ENCODE data around the gene CBLC.

CBLC gene

DNA sequence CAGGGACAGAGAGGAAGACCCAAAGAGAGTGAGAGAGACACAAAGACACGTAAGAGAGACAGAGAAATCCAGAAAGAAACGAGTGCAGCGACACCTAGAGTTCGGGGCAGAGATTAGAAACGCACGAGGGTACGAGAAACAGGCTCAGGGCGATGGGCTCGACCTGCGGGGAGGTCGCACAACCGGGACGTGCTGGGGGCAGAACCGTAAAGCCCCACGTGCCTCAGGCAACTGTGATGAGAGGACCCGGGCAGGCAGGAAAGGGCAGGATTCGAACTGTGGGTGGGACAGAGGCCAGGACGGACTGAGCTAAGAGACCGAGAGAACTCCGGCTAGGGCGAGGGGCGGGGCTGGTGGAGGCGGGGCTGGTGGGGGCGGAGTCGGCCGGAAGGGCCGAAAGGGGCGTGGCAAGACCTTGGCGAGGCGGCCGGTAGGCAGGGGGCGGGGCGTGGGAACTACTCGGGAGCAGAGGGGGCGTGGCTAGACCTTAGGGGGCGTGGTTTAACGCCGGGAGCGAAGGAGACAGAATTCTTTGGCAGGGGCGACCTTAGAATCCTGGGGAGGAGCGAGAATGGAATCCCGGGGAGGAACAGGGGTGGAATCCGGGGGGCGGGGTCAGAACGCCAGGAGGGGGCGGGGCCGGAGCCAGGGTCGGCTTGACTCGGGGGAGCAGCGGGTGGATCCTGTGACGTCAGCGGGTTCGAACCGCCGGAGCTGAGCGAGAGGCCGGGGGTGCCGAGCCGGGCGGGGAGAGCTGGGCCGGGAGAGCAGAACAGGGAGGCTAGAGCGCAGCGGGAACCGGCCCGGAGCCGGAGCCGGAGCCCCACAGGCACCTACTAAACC, 68.1 kb downstream of the CBLC start, which contains the start of gene NECTIN2:
NECTIN2 (plus strand) TSS at position 686 of the 843 bp plus-strand sequence. CDS start 229 bp downstream, outside the sequence.
- H2AFZ ChIP-seq (ENCODE audit: low read depth, low read length, severe bottlenecking) = peak within 1 kb of the TSS; percentile 32
- peak within 1 kb of the TSS; percentile 51 for H3K4me2 ChIP-seq (ENCODE audit: low read depth, low read length, poor library complexity, severe bottlenecking)
- TF ChIP-seq EZH2phosphoT487 (conservative IDR thresholded peaks at IDR 0.05; ENCODE audit: low read length) = no peak
- TF ChIP-seq, protein P1, sequence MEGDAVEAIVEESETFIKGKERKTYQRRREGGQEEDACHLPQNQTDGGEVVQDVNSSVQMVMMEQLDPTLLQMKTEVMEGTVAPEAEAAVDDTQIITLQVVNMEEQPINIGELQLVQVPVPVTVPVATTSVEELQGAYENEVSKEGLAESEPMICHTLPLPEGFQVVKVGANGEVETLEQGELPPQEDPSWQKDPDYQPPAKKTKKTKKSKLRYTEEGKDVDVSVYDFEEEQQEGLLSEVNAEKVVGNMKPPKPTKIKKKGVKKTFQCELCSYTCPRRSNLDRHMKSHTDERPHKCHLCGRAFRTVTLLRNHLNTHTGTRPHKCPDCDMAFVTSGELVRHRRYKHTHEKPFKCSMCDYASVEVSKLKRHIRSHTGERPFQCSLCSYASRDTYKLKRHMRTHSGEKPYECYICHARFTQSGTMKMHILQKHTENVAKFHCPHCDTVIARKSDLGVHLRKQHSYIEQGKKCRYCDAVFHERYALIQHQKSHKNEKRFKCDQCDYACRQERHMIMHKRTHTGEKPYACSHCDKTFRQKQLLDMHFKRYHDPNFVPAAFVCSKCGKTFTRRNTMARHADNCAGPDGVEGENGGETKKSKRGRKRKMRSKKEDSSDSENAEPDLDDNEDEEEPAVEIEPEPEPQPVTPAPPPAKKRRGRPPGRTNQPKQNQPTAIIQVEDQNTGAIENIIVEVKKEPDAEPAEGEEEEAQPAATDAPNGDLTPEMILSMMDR (IDR thresholded peaks at IDR 0.05; ENCODE audit: insufficient read depth, low read length, poor library complexity, severe bottlenecking) = peak; percentile 59
- H3F3A ChIP-seq (ENCODE audit: insufficient read depth) = no peaks in the 10 kb centered on the region
- H3K9ac ChIP-seq (ENCODE audit: low read length) = peak within 1 kb of the TSS; percentile 31; the same call in 1 of the 2 replicates
- H3K79me2 ChIP-seq (ENCODE audit: insufficient read depth, low read length) = no peaks in the 10 kb centered on the region
- H3K9me3 ChIP-seq (ENCODE audit: insufficient read depth, low read length) = no peaks in the 10 kb centered on the region
- H4K20me1 ChIP-seq (ENCODE audit: low read depth, low read length) = no peaks in the 10 kb centered on the region
- no peaks in the 10 kb centered on the region for H3K36me3 ChIP-seq (ENCODE audit: low read length)
- H3K9me2 ChIP-seq (replicated peaks; ENCODE audit: insufficient read depth, low read length) = no peaks in the 10 kb centered on the region
- H3K27ac ChIP-seq (ENCODE audit: low read depth, low read length) = no peak within 1 kb of the TSS
- H3K27me3 ChIP-seq (ENCODE audit: low read length) = no peaks in the 10 kb centered on the region
- peak within 1 kb of the TSS; percentile 43 for H3K4me3 ChIP-seq (ENCODE audit: insufficient read depth, low read length, poor library complexity, severe bottlenecking)

DNA sequence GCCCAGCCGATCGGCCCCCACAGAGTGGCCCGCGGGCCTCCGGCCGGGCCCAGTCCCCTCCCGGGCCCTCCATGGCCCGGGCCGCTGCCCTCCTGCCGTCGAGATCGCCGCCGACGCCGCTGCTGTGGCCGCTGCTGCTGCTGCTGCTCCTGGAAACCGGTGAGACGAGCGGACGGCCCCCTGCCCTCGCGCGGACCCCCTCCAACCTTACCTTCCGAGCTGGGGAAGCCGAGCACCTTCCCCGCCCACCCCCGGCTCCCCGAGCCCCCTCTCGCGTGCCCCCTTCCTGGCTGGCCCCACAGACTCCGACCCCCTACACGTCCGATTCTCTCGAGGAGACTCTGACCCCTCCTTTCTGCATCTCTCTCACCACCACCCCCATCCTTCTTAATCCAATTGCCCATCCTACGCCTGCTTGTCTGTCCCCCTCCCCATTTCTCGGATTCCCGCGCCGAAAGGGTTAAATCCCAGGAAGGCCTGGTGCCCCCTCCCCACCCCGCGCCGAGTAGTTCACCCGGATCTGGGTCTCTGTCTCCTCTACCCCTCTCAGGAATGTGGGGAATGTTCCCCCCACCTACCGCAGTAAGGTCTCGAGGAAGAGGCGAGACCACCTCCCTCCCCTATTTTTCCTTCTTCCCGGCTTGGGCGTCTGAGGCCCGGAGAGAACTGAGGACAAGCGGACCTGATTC, 68.9 kb downstream of the CBLC start:
- H2AFZ ChIP-seq (ENCODE audit: low read depth, low read length, severe bottlenecking) = no peak overlapping the region
- no peaks in the 10 kb centered on the region for H3K79me2 ChIP-seq (ENCODE audit: insufficient read depth, low read length)
- H3K9me2 ChIP-seq (replicated peaks; ENCODE audit: insufficient read depth, low read length) = no peaks in the 10 kb centered on the region
- no peak overlapping the region for H3K27ac ChIP-seq (ENCODE audit: low read depth, low read length)
- TF ChIP-seq, protein P1 (IDR thresholded peaks at IDR 0.05; ENCODE audit: insufficient read depth, low read length, poor library complexity, severe bottlenecking) = no peak
- no peak for TF ChIP-seq EZH2phosphoT487 (conservative IDR thresholded peaks at IDR 0.05; ENCODE audit: low read length)
- H3K4me2 ChIP-seq (ENCODE audit: low read depth, low read length, poor library complexity, severe bottlenecking) = peak overlapping the region; percentile 51
- H3K4me3 ChIP-seq (ENCODE audit: insufficient read depth, low read length, poor library complexity, severe bottlenecking) = peak overlapping the region; percentile 43
- H4K20me1 ChIP-seq (ENCODE audit: low read depth, low read length) = no peaks in the 10 kb centered on the region
- H3K9me3 ChIP-seq (ENCODE audit: insufficient read depth, low read length) = no peaks in the 10 kb centered on the region
- no peaks in the 10 kb centered on the region for H3K36me3 ChIP-seq (ENCODE audit: low read length)
- H3F3A ChIP-seq (ENCODE audit: insufficient read depth) = no peaks in the 10 kb centered on the region
- peak overlapping the region; percentile 31; the same call in 1 of the 2 replicates for H3K9ac ChIP-seq (ENCODE audit: low read length)
- no peaks in the 10 kb centered on the region for H3K27me3 ChIP-seq (ENCODE audit: low read length)

DNA sequence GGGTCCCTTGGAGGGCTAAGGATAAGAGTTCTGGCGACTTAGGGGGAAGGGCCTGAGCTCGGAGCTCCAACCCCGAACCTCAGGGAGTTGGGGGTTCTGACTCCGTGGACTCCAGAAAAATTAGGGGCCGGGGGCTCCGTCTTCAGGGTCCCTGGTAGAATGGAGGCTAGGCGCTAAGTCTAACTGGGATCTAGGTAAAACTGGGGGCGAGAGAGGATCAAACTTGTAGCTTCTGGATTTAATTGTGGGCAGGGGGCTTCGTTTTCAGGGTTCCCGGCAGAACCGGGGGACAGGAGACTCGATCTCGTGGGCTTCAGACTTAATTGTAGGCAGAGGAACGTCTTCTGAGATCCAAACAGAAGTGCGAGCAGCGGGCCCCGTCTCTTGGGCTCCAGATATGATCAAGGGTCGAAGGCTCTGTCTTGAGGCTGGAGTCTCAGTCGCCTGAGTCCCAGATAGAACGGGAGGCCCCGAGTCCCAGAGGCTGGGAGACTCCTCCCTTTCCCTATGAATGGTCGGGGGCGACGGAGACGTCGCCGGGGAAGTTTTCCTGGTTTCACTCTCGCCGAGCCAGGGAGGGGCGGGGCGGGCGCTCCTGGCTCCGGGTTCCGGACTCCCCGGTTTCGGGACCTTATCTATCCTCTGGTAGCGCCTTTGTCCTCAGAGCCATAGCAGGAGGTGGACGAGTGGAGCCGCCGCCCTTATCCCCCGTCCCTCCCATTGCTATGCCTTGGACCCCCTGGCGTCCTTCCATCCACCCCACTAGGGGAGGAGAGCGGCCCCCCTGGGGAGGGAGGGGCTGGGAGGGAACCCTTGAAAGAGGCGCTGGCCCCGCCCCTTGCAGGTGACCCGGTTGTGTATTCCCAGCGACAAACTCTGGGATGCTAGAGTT, 69.7 kb downstream of the CBLC start:
- no peaks in the 10 kb centered on the region for H3K36me3 ChIP-seq (ENCODE audit: low read length)
- no peak overlapping the region for H3K27ac ChIP-seq (ENCODE audit: low read depth, low read length)
- TF ChIP-seq, protein P1 (IDR thresholded peaks at IDR 0.05; ENCODE audit: insufficient read depth, low read length, poor library complexity, severe bottlenecking) = no peak
- TF ChIP-seq EZH2phosphoT487 (conservative IDR thresholded peaks at IDR 0.05; ENCODE audit: low read length) = no peak
- H3K4me3 ChIP-seq (ENCODE audit: insufficient read depth, low read length, poor library complexity, severe bottlenecking) = no peak overlapping the region
- no peak overlapping the region for H3K4me2 ChIP-seq (ENCODE audit: low read depth, low read length, poor library complexity, severe bottlenecking)
- no peaks in the 10 kb centered on the region for H3F3A ChIP-seq (ENCODE audit: insufficient read depth)
- no peaks in the 10 kb centered on the region for H3K27me3 ChIP-seq (ENCODE audit: low read length)
- no peaks in the 10 kb centered on the region for H3K9me2 ChIP-seq (replicated peaks; ENCODE audit: insufficient read depth, low read length)
- H3K9me3 ChIP-seq (ENCODE audit: insufficient read depth, low read length) = no peaks in the 10 kb centered on the region
- H3K9ac ChIP-seq (ENCODE audit: low read length) = no peak overlapping the region
- H3K79me2 ChIP-seq (ENCODE audit: insufficient read depth, low read length) = no peaks in the 10 kb centered on the region
- no peak overlapping the region for H2AFZ ChIP-seq (ENCODE audit: low read depth, low read length, severe bottlenecking)
- no peaks in the 10 kb centered on the region for H4K20me1 ChIP-seq (ENCODE audit: low read depth, low read length)

Data from SU-DHL-6 (cell line).